ENCODE data around the gene RSRC1.
"Not testable (repeated sequence)": the region's sequence is repeated elsewhere in the genome, so short reads cannot be mapped to it uniquely, and the experiment has no call there.

Gene RSRC1

GRCh38 chr3:158404131-158404718, 294.3 kb downstream of the RSRC1 start:
- DNase-seq (ENCODE audit: low read depth) = no peak

- DNase-seq (ENCODE audit: low read depth) = no peak
These were observed 295.6 kb downstream of the RSRC1 start for GRCh38 chr3:158405507-158405906.

GRCh38 chr3:158407844-158408517, 298.1 kb downstream of the RSRC1 start:
- no peak for DNase-seq (ENCODE audit: low read depth)

GRCh38 chr3:158408518-158408897, 298.6 kb downstream of the RSRC1 start:
- not testable (repeated sequence) for DNase-seq (ENCODE audit: low read depth)

GRCh38 chr3:158418035-158418434, 308.1 kb downstream of the RSRC1 start:
- DNase-seq (ENCODE audit: low read depth) = no peak

- DNase-seq (ENCODE audit: low read depth) = no peak
These were observed 310.1 kb downstream of the RSRC1 start for GRCh38 chr3:158419820-158420653.

- no peak for DNase-seq (ENCODE audit: low read depth)
These were observed 310.9 kb downstream of the RSRC1 start for GRCh38 chr3:158420654-158421396.

- DNase-seq (ENCODE audit: low read depth) = no peak
These were observed 320.6 kb downstream of the RSRC1 start for GRCh38 chr3:158430448-158430847.

GRCh38 chr3:158430968-158431367, 321.1 kb downstream of the RSRC1 start:
- no peak for DNase-seq (ENCODE audit: low read depth)

GRCh38 chr3:158431829-158432228, 321.9 kb downstream of the RSRC1 start:
- DNase-seq (ENCODE audit: low read depth) = no peak

GRCh38 chr3:158434412-158435038, 324.6 kb downstream of the RSRC1 start:
- DNase-seq (ENCODE audit: low read depth) = peak; percentile 4

GRCh38 chr3:158443632-158444031, 333.7 kb downstream of the RSRC1 start:
- DNase-seq (ENCODE audit: low read depth) = no peak

GRCh38 chr3:158447408-158447807, 337.5 kb downstream of the RSRC1 start:
- no peak for DNase-seq (ENCODE audit: low read depth)

GRCh38 chr3:158451405-158452055, 341.6 kb downstream of the RSRC1 start:
- DNase-seq (ENCODE audit: low read depth) = no peak

- no peak for DNase-seq (ENCODE audit: low read depth)
These were observed 342.4 kb downstream of the RSRC1 start for GRCh38 chr3:158452334-158452733.

GRCh38 chr3:158453004-158453403, 343.1 kb downstream of the RSRC1 start:
- DNase-seq (ENCODE audit: low read depth) = no peak

GRCh38 chr3:158453865-158454264, 344.0 kb downstream of the RSRC1 start:
- DNase-seq (ENCODE audit: low read depth) = no peak

- DNase-seq (ENCODE audit: low read depth) = no peak
These were observed 345.5 kb downstream of the RSRC1 start for GRCh38 chr3:158455406-158455805.

- no peak for DNase-seq (ENCODE audit: low read depth)
These were observed 346.2 kb downstream of the RSRC1 start for GRCh38 chr3:158456114-158456513.

- DNase-seq (ENCODE audit: low read depth) = no peak
These were observed 348.6 kb downstream of the RSRC1 start for GRCh38 chr3:158458464-158458863.

- no peak for DNase-seq (ENCODE audit: low read depth)
These were observed 351.0 kb downstream of the RSRC1 start for GRCh38 chr3:158460926-158461325.

Measured in activated T-cell treated with anti-CD3 and anti-CD28 coated beads for 48 hours (primary cell).